HG03060 (cell line): ENCODE results near the gene TBX18.

ENCODE experiments used
- ATAC-seq: cut with Tn5 transposase; IDR thresholded peaks from one replicate; pipeline ENCODE4 v1.9.1; 2021; ENCODE audit warnings: low read depth, moderate number of reproducible peaks; ENCODE audit not compliant: unreplicated experiment

Gene TBX18

DNA sequence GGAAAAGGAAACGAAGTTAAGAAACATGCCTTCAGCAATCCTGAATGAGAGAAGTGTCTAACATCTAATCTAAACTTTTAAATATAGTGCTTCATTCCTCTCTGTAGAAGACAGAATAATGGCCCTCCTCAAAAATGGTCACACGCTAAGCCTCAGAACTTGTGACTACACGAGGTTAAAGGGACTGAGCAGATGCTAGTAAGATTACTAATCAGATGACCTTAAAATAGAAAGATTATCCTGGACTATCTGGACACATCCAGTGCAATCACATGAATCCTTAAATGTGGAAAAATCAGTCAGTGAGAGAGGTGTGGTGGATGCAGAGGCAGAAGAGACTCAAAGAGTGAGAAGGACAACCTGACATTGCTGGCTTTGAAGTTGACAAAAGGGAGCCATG lies 126.1 kb downstream of the TBX18 start:
- ATAC-seq = no peak
